ENCODE data around the gene CFHR5. TPM values are rescaled to one million over a fixed set of nuclear protein-coding genes. Genes with fewer than 3 reads are reported as not detected.
"Not testable (repeated sequence)": the region's sequence is repeated elsewhere in the genome, so short reads cannot be mapped to it uniquely, and the experiment has no call there.

Gene CFHR5
- not detected for total RNA-seq

GRCh38 chr1:196977278-196977677 lies at the start of gene CFHR5:
Gene CFHR5, plus strand, starts transcription at chr1:196977556. Its CDS starts 109 bp downstream, at chr1:196977665.
- Mint-ChIP-seq H3K27me3 (ENCODE audit: low read depth) (no peaks in the 10 kb centered on the region), H3K4me3 (no peak within 1 kb of the TSS), H3K36me3 (ENCODE audit: insufficient read depth) (no peaks in the 10 kb centered on the region), H3K4me1 (ENCODE audit: low read depth) (no peaks in the 10 kb centered on the region), H3K9me3 (no peaks in the 10 kb centered on the region)
- ATAC-seq: no peak
- no peak for DNase-seq

- not testable (repeated sequence) for DNase-seq; H3K27me3 Mint-ChIP-seq (ENCODE audit: low read depth); ATAC-seq; H3K4me3 Mint-ChIP-seq; H3K9me3 Mint-ChIP-seq; H3K36me3 Mint-ChIP-seq (ENCODE audit: insufficient read depth); H3K4me1 Mint-ChIP-seq (ENCODE audit: low read depth)
Observed at GRCh38 chr1:196932853-196933252, 44.5 kb upstream of the CFHR5 start.

DNA sequence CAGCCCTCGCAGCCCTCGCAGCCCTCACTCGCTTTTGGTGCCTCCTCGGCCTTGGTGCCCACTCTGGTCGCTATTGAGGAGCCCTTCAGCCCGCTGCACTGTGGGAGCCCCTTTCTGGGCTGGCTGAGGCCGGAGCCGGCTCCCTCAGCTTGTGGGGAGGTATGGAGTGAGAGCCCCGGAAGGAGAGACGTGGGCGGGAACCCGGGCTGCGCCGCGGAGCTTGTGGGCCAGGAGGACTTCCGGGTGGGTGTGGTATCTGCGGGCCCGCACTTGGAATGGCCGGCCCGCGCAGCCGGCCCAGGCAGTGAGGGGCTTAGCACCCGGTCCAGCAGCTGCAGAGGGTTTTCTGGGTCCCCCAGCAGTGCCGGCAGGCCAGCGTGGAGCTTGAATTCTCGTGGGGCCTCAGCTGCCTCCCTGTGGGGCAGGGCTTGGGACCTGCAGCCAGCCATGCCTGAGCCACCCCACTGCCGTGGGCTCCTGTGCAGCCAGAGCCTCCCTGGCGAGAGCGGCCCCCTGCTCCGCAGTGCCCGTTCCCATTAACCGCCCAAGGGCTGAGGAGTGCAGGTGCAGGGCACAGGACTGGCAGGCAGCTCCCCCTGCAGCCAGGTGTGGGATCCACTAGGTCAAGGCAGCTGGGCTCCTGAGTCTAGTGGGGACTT lies 43.7 kb upstream of the CFHR5 start:
- Mint-ChIP-seq H3K4me1 (ENCODE audit: low read depth) (no peaks in the 10 kb centered on the region), H3K36me3 (ENCODE audit: insufficient read depth) (no peaks in the 10 kb centered on the region), H3K4me3 (no peak overlapping the region), H3K9me3 (peaks cover 5% of the 10 kb centered on the region), H3K27me3 (ENCODE audit: low read depth) (no peaks in the 10 kb centered on the region)
- ATAC-seq (peak in 1 of 2 donors; percentile 27), DNase-seq (no peak)

- not testable (repeated sequence) for ATAC-seq; H3K27me3 Mint-ChIP-seq (ENCODE audit: low read depth); H3K36me3 Mint-ChIP-seq (ENCODE audit: insufficient read depth); H3K4me3 Mint-ChIP-seq; H3K4me1 Mint-ChIP-seq (ENCODE audit: low read depth); H3K9me3 Mint-ChIP-seq; DNase-seq
Observed at GRCh38 chr1:196941474-196941873, 35.9 kb upstream of the CFHR5 start.

- H3K27me3 Mint-ChIP-seq (ENCODE audit: low read depth); DNase-seq; ATAC-seq; H3K4me1 Mint-ChIP-seq (ENCODE audit: low read depth); H3K9me3 Mint-ChIP-seq; H3K4me3 Mint-ChIP-seq; H3K36me3 Mint-ChIP-seq (ENCODE audit: insufficient read depth): not testable (repeated sequence)
Observed at GRCh38 chr1:196943568-196943967, 33.8 kb upstream of the CFHR5 start, which contains the start of gene CFHR2. Gene CFHR2, plus strand, starts transcription at chr1:196943738. Its CDS starts 143 bp downstream, at chr1:196943881.

GRCh38 chr1:196951711-196952394 lies 25.5 kb upstream of the CFHR5 start:
- no peaks in the 10 kb centered on the region for H3K27me3 Mint-ChIP-seq (ENCODE audit: low read depth)
- ATAC-seq (no peak), DNase-seq (no peak)
- no peaks in the 10 kb centered on the region for H3K9me3 Mint-ChIP-seq
- H3K4me3 Mint-ChIP-seq: no peak overlapping the region
- no peaks in the 10 kb centered on the region for H3K36me3 Mint-ChIP-seq (ENCODE audit: insufficient read depth)
- no peaks in the 10 kb centered on the region for H3K4me1 Mint-ChIP-seq (ENCODE audit: low read depth)

GRCh38 chr1:196954778-196955177 lies 22.6 kb upstream of the CFHR5 start:
- Mint-ChIP-seq H3K27me3 (ENCODE audit: low read depth) (no peaks in the 10 kb centered on the region), H3K4me1 (ENCODE audit: low read depth) (no peaks in the 10 kb centered on the region), H3K4me3 (no peak overlapping the region), H3K36me3 (ENCODE audit: insufficient read depth) (no peaks in the 10 kb centered on the region), H3K9me3 (no peaks in the 10 kb centered on the region)
- DNase-seq (no peak), ATAC-seq (no peak)

GRCh38 chr1:196955926-196956325 lies 21.4 kb upstream of the CFHR5 start:
- DNase-seq (no peak), ATAC-seq (no peak)
- no peak overlapping the region for H3K4me3 Mint-ChIP-seq
- H3K36me3 Mint-ChIP-seq (ENCODE audit: insufficient read depth): no peaks in the 10 kb centered on the region
- H3K9me3 Mint-ChIP-seq: no peaks in the 10 kb centered on the region
- no peaks in the 10 kb centered on the region for H3K27me3 Mint-ChIP-seq (ENCODE audit: low read depth)
- H3K4me1 Mint-ChIP-seq (ENCODE audit: low read depth): no peaks in the 10 kb centered on the region

- Mint-ChIP-seq H3K4me1 (ENCODE audit: low read depth) (no peaks in the 10 kb centered on the region), H3K9me3 (no peaks in the 10 kb centered on the region), H3K27me3 (ENCODE audit: low read depth) (peaks cover 2% of the 10 kb centered on the region), H3K36me3 (ENCODE audit: insufficient read depth) (no peaks in the 10 kb centered on the region), H3K4me3 (no peak overlapping the region)
- DNase-seq (no peak), ATAC-seq (no peak)
Observed at GRCh38 chr1:196960854-196961253, 16.5 kb upstream of the CFHR5 start.

GRCh38 chr1:196970182-196970581 lies 7.2 kb upstream of the CFHR5 start:
- no peaks in the 10 kb centered on the region for H3K36me3 Mint-ChIP-seq (ENCODE audit: insufficient read depth)
- DNase-seq (no peak), ATAC-seq (no peak)
- no peaks in the 10 kb centered on the region for H3K4me1 Mint-ChIP-seq (ENCODE audit: low read depth)
- no peaks in the 10 kb centered on the region for H3K27me3 Mint-ChIP-seq (ENCODE audit: low read depth)
- no peak overlapping the region for H3K4me3 Mint-ChIP-seq
- H3K9me3 Mint-ChIP-seq: no peaks in the 10 kb centered on the region

GRCh38 chr1:196976278-196976677 lies 1.1 kb upstream of the CFHR5 start:
- DNase-seq (no peak), ATAC-seq (no peak)
- Mint-ChIP-seq H3K9me3 (no peaks in the 10 kb centered on the region), H3K4me3 (no peak overlapping the region), H3K27me3 (ENCODE audit: low read depth) (no peaks in the 10 kb centered on the region), H3K4me1 (ENCODE audit: low read depth) (no peaks in the 10 kb centered on the region), H3K36me3 (ENCODE audit: insufficient read depth) (no peaks in the 10 kb centered on the region)

DNA sequence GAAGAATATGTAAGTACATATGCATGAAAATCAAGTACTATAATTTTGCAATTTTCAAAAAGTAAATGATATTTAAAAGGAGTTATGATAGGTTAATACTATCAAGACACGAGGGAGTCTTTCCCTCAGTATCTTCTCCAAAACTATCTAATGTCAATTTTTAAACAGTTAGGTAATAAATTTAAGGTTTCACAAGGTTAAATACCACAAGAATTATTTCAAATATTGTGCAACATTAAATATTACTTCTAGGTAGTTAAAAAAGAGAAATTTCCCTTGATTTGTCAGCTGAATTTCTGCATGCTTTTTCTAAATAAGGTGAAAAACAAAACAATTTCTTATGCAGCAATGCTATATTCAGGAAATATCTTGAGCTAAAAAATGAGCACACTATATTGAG lies 3.5 kb downstream of the CFHR5 start:
- Mint-ChIP-seq H3K9me3 (no peaks in the 10 kb centered on the region), H3K36me3 (ENCODE audit: insufficient read depth) (no peaks in the 10 kb centered on the region), H3K4me3 (no peak overlapping the region), H3K27me3 (ENCODE audit: low read depth) (no peaks in the 10 kb centered on the region), H3K4me1 (ENCODE audit: low read depth) (no peaks in the 10 kb centered on the region)
- DNase-seq (no peak), ATAC-seq (no peak)

DNA sequence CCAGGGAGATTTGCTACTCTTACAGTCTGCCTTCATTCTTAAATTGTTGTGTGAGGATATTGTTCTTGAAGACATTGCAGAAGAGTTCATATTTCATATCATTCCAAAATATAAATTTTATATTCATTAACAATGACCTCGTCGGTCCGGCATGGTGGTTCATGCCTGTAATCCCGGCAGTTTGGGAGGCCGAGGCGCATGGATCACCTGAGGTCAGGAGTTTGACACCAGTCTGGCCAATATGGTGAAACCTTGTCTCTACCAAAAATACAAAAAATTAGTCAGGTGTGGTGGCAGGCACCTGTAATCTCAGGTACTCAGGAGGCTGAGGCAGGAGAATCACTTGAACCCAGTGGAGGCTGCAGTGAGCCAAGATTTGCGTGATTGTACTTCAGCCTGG lies 4.9 kb downstream of the CFHR5 start:
- not testable (repeated sequence) for H3K4me1 Mint-ChIP-seq (ENCODE audit: low read depth); H3K9me3 Mint-ChIP-seq; H3K4me3 Mint-ChIP-seq; DNase-seq; ATAC-seq; H3K36me3 Mint-ChIP-seq (ENCODE audit: insufficient read depth); H3K27me3 Mint-ChIP-seq (ENCODE audit: low read depth)

DNA sequence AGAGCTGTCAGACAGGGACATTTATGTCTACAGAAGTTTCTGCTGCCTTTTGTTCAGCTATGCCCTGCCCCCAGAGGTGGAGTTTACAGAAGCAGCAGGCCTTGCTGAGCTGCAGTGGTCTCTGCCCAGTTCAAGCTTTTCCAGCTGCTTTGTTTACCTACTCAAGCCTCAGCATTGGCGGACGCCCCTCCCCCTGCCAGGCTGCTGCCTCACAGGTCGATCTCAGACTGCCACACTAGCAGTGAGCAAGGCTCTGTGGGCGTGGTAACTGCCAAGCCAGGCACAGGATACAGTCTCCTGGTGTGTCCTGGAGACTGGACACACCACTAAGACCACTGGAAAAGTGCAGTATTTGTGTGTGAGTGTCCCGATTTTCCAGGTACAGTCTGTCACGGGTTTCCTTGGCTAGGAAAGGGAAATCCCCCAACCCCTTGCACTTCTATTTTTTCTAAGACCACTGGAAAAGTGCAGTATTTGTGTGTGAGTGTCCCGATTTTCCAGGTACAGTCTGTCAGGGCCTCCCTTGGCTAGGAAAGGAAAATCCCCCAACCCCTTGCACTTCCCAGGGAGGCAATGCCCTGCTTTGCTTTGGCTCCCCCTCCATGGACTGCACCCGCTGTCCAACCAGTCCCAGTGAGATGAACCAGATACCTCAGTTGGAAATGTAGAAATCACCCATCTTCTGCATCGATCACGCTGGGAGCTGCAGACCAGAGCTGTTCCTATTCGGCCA lies 14.7 kb downstream of the CFHR5 start:
- H3K27me3 Mint-ChIP-seq (ENCODE audit: low read depth); ATAC-seq; H3K4me1 Mint-ChIP-seq (ENCODE audit: low read depth); H3K36me3 Mint-ChIP-seq (ENCODE audit: insufficient read depth); H3K9me3 Mint-ChIP-seq; H3K4me3 Mint-ChIP-seq; DNase-seq: not testable (repeated sequence)

DNA sequence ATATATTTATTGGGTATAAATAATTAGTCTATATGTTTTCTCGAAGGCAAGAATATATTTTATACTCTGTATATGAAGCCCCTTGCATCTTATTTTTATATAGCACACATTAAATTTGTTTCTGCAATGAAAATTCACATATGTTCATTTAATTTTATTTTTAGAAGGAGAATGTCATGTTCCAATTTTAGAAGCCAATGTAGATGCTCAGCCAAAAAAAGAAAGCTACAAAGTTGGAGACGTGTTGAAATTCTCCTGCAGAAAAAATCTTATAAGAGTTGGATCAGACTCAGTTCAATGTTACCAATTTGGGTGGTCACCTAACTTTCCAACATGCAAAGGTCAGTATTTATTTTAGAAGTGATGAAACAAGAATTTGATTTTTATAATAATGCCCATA lies 16.6 kb downstream of the CFHR5 start:
- Mint-ChIP-seq H3K9me3 (no peaks in the 10 kb centered on the region), H3K36me3 (ENCODE audit: insufficient read depth) (no peaks in the 10 kb centered on the region), H3K4me3 (no peak overlapping the region), H3K4me1 (ENCODE audit: low read depth) (no peaks in the 10 kb centered on the region), H3K27me3 (ENCODE audit: low read depth) (peaks cover 6% of the 10 kb centered on the region)
- ATAC-seq (no peak), DNase-seq (no peak)
